GM19351 (cell line): Measurements from ENCODE around the gene SENP8.
"Not testable (repeated sequence)": the region's sequence is repeated elsewhere in the genome, so short reads cannot be mapped to it uniquely, and the experiment has no call there.

ENCODE experiments used
- ATAC-seq: cut with Tn5 transposase; IDR thresholded peaks from one replicate; pipeline ENCODE4 v1.9.1; 2021; ENCODE audit warnings: mild to moderate bottlenecking, moderate library complexity; ENCODE audit not compliant: unreplicated experiment

The SENP8 gene

DNA sequence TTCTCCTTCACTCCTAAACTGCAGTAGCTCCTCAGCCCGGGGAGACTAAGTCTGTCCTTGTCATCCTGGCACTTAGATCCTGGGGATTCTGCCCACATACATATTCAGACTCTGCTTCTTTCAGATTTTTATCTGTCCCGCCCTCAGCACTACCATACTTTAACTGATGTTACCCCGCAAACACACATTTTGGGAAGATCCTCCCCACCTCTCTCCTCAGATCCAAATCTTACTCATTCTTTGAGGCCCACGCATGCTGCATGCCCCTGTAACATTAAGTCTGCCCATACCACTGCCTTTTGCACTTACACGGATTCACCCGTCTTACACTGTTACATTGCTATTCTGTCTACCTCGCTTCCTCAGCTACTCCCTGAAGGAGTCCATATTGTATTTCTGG is 36.1 kb downstream of the SENP8 start:
- no peak for ATAC-seq

DNA sequence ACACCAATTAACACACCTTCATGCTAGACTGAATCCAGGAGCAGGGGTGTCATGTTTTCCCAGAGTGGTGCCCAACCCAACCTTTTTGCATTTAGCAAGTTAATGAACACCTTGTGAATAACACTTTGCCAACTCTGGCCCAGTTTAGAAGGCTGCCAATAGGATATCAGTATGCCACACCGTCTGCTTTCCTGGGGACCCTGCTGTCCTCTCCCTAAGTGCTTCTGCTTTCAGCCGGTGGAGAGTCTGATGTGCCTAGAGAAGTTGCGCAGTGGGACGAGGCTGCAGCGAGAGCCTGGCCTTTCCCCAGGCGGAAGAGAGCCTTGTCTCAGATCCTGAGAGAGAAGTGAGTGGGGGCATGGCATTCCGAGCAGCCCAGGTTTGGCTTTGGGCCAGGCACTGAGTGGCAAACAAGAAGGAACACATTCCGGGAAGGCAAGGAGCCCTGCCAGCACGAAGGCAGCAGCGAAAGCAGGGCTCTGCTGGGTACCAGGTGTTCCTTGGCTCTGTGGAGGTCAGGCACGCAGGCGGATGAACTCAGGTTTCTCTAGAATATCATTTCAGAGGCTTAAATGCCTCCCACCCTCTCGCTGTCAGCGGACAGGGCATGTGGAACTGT is 36.9 kb downstream of the SENP8 start:
- ATAC-seq, result no peak

DNA sequence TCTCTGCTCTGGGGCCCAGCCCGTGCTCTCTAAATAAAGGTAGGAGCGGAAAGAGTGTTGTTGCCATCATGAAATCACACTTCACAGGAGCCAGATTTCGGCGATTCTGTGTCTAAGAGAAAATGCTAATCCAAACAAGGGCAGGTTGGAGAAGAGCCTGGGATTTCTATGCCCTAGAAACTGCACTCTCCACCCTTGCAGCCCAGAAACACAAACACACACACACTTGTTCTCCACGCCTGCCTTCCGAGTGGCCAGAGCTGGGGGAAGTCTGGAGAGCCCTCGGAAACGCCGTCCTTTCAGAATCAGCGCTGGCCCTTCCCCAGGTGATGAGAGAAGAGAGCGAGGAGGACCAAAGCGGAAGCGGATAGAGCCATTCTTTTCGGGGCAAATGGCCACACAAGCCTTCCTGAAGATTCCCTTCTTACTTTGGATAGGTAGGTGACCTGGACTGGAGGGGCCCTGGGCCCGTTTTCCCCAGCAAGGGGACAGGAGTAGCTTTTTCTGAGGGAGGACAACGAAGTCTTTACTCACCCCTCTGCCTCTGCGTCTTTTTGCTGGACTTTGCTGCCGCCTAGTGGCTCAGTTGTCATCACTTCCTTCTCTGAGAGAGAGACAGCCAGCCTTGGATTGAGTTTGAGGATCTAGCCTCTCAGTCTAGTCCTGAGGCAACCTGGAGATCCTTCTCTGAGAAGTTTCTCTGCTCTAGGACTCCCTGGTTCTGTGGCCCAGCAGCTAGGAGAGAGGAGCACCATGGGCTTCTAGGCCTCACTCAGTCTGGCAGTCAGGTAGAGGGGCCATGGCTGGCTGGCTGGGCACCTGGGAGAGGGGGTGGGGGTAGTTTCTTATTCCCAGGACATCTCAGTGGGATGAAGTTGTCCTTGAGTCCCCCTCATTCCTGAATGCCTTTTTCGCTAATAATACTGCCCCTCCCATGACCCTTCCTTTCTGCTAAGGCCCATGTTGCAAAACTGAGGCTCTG is 37.7 kb downstream of the SENP8 start:
- ATAC-seq, result peak; percentile 67

DNA sequence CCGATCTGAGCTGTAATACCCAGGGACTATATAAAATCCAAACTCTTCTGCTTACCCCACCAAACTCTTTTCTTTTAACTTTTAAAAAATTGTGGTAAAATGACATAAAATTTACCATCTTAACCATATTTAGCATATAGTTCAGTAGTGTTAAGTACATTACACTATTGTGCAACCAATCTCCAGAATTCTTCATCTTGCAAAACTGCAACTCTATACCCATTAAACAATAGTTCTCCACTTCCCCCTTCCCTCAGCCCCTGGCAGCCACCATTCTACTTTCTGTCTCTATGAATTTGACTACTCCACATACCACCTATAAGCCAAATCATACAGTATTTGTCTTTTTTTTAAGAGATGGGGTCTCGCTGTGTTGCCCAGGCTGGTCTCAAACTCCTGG is 38.7 kb downstream of the SENP8 start:
- no peak for ATAC-seq

DNA sequence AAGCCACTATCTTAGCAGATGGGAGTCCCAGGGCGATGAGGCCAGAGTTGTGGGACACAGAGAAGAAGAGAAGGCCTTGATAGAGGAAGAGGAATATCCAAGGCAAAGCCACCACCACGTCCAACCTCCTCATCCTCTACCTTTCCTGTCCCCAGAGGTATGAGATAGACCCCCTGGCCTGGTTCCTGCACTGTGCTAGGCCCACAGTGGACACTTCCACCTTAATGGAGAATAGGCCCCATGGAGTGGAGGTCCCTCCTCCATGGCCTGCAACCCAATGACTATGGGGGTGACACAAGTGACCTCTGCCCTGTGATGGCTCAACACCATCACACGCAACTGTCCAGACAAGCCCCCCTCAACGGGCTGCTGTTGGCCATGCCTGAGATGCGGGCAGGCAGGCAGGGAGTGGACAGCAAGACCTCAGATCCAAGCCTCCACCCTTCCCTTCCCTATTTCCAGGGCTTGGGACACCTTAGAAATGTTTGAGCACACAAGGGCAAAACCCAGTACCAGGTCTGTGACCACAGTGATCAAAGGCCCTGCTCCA is 42.6 kb downstream of the SENP8 start:
- ATAC-seq, result no peak

DNA sequence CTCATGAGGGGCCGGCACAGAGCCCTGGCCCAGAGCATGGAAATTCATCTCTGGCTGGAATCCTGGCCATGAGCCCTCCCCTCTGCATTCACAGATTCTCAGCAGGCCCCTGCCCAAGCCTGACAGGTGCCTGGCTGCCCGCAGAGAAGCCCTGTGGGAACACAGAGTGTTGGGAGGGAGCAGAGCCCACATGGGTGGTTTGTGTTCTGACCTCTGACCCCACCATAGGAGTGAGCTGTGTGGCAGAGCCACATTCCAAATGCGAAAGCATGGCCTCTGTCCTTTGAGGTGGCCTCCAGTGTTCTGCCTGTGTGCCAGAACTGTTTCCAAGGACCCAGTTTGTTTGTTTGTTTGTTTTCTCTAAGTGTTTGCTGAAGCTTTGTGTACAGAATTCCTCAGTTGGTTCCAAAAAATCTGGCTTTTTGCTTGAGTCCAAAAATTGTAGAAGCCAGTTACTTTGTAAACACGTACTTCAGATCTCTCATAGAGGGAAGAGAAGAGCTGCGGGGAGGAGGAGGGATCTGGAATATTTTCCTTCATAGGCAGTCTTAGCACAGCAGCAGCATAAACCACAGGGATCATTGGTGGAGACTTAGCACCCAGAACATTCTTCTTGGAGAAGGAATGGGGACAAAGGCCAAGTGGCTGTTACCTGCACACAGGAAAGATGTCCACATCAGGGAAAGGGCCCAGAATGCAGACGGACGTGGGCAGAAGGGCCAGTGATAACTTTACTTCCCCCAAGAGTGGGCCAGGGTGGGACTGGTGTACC is 43.3 kb downstream of the SENP8 start:
- ATAC-seq, result no peak

DNA sequence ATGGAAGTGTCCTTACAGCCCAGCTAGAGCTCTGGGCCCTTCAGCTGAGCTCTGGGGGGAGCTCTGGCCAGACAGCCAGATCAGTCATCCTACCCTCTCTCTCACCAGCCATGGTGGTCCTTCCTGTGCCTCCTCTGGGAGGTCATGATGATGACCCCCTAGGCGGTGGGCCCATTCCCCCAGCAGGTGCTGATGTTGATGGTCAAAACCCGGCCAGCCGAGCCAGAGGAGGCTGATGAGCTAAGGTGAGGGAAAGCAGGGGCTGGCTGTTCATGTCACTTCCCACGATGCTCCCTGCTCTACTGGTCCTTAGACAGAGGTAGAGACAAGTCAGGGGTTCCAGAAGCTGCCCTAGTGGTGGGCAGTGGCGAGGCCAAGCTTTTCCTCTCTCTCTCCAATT is 44.4 kb downstream of the SENP8 start:
- no peak for ATAC-seq

DNA sequence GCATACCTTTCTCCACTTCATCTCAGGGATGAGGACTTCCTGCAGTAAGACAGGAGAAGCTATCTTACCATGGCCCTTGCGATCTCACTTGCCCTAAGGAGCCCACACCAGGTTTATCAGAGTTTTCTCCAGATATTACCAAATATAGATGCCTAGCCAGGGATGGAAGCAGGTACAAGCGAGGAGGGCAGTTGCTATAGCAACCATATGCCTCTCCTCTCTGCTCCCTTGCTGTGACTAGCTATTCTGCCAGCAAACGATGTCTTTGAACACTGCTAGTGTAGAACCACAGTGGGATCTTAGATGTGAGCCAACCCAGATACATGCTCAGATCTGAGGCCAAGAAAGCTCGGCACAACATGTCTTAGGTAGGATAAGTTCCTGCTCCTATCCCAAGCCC is 45.5 kb downstream of the SENP8 start:
- no peak for ATAC-seq

DNA sequence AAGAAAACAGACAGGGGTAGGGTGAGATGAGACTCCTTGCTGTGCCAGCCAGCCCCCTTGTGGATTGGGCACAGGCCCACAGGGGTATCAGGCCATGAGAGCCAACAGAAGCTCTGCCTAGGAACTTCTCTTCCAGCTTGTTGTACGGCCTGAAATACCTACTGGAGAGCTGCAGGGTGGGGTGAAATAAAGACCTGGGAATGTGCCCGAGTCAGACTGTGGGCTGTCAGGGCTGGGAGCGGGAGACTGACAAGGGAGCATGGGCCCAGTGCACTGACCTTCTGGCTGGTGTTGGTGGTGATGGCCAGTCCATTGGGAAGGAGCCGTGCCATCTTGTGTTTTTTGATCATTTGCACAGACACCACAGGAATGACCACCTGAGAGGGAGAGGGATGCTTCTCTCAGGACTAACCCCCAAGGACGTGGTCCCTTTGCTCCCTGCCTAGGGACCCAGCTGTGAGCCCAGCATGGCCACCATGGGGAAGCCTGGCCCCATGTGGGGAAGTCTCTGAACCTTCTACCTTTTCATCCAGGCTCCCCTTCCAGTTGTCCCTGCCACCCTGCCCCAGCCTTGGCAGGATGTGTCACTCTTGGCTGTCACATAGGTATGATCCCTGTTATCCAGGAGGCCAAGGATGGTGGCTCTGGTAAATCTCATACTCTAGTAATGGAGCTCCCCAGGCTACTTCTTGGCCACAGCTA is 48.7 kb downstream of the SENP8 start:
- no peak for ATAC-seq

DNA sequence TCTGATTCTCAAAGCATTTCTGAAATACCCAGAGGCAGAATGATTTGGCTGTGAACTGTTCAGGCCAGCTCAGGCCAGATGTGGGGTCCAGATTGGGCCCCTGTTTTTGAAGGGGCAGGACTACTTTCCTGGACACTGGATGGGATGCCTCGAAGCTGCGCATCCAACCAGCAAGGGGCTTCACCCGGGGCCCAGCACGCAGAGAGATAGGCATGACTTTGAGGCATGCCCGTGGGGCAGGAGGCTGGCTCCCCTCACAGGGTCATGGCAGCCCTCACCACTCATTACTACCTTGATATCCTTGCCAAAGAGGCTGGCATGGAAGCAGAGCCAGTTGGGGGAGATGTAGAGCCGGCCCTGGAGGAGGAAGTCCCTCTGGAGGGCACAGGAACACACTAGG is 49.2 kb downstream of the SENP8 start:
- ATAC-seq, result no peak

DNA sequence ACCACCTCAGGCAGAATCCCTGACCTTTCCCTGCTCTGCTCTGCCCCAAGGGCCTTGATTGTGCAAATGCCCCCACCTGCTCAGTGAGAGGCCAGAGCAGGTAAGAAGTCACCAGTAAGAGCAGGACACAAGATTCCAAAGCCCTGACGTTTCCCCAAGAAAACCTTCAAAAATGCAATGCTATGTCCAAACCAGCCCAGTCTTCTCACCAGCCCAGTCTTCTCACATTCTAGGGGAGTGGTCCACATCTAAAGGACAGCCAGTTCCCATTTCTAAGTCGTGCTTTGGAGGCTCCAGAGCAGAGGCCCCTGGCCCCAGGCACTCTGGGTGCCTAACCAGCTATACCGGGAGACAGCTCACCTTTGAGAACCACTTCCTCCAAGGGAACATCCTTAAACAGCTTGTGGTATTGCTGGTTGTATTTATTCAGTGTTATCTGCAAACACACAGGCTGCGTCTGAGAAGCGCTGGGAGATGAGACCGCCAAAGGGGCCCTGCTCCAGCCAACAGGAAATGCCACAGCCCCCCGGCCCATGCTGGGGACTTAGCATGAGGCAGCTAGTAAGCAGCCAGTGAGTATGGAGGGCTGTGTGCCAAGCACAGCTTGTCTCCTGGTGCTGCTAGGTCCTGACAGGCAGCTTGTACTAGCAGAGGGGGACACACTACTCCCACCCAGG is 50.1 kb downstream of the SENP8 start:
- no peak for ATAC-seq

DNA sequence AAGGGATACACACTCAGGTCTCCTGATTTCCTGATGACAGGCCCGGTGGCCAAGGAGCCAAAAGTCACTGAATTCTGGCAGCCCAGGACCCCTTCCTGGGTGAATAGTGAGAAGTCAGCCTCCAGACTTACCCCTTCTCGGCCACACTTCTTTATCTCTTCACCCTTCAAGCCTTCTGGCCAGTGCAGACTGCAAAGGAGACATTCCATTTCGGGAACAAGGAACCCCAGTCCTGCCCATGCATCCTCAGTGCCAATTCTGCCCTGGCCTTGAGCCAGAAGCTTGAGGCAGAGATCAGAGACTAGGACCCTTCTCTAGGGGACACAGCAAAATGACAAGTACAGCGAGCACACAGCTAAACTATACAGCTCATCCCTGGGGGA is 50.6 kb downstream of the SENP8 start:
- no peak for ATAC-seq

DNA sequence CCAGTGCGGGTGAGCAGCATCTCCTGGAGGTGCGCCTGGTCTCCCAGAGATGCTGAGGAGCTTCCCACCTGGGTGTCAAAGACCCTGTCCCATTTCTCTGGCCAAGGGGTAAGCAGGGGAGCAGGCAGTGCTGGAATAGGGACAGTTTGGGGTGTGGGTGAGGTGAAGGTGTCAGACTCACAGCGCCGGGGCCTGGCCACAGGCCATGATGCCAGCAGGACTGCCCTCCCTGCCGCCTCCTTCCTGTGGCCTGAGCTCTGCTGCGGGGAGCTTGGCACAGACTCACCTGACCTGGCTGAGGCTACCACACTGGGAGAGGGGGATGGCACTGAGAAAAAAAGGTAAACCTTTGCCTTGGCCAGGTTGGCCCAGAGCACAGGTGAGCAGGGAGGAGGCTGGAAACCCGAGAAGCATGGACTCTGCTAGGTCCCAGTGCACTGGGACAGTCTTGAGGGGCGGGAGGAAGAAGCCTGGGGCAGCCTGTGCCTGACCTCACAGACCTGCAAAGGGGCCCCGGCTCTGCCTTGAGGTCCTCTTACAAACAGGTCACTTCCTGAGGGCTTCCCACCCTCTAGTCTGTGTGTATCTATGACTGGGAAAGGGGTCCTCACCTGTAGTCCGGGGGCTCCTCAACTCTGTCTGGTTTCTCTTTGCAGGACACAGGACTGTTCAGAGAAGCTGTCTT is 51.2 kb downstream of the SENP8 start:
- ATAC-seq, result no peak

DNA sequence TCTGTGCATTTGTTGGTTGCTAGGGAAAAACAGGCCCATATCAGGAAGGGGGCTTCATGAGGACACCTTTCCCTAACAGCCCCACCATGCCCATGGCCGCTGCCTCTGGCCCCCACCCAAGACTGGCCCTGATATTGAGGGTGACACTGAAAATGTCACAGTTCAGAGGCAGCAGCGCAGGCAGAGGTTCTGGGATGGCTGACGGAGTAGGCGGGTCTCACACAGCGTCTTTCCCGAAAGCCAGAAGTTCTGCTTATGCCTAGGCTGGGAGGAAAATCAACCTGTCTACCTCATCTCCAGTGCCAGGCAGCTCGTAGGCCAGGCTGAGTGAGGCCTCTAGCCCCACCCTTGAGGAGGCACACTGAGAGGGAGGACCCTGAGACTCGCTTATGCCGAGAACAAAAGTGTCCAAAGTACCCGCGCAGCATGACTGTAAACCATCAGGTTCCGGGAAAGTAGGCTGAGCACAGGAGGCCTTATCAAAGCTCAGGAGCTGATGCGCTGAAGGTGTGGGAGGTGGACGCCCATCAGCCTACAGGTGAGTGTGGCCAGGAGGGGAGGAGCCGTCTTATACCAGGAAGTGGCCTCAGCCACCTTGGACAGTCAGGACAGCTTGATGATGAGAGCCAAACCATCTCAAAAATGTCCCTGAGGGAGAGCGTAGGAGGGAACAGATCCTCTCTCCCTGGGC is 51.9 kb downstream of the SENP8 start:
- ATAC-seq, result no peak

DNA sequence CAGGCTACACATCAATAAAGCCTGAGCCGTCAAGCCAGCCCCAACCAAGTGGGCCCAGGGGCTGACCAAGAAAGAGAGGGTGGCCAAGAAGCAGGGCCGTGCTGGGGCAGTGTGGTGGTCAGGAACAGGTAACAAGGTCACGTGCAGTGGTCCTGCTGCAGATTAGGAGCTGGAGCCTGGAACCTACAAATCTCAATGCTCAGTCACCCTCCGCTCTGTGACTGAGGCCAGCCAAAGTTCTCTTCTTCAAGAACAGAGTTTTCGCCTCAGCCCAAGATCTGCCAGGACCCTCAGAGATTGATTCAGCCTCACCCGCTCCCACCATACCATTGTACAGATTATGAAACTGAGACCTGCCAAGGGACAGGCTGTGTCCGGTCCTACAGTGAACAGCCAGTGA is 52.5 kb downstream of the SENP8 start:
- ATAC-seq, result no peak

DNA sequence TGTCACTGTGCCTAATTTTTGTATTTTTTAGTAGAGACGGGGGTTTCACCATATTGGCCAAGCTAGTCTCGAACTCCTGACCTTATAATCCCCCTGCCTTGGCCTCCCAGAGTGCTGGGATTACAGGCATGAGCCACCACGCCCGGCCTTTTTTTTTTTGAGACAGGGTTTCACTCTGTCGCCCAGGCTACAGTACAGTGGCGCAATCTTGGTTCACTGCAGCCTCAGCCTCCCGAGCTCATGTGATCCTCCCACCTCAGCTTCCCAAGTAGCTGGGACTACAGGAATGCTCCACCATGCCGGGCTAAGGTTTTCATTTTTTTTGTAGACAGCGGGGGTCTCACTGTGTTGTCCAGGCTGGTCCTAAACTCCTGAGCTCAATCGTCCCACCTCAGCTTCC is 53.8 kb downstream of the SENP8 start:
- not testable (repeated sequence) for ATAC-seq

DNA sequence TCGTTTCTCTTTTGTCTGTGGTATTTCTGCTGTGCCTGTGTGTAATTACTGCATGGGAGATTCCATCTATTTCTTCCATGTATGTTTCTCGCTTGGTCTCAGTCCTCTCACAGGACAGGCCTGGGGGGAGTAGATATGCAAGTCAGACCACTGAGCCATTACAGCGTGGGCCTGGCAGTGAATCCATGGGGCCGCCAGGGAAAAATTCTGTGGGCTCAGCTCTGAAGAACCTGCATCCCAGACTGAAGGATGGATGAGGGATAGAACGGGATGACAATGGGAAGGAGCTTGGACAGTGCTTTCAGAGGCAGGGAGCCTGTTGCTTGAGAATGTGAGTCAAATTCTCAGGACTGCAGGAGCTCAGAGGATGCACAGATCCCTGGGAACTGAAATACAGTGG is 54.6 kb downstream of the SENP8 start:
- no peak for ATAC-seq

DNA sequence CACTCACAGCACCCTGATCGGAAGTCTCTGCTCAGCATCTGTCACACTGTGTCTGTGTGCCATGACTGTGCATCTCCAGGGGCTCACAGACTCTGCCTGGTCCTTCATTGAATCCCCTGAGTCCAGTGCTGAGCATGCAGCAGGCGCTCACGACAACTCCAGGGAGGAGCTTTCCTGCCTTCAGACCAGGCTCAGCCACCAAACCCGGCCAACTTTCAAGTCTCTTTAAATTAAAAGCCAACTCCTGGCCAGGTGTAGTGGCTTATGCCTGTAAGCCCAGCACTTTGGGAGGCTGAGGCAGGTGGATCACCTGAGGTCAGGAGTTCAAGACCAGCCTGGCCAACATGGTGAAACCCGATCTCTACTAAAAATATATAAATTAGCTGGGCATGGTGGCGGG is 55.2 kb downstream of the SENP8 start:
- ATAC-seq, result no peak
